Hepatocyte (in vitro differentiated cells): ENCODE data around the gene QSOX2.

ENCODE experiments used
- EZH2 ChIP-seq: fragments of 200-600 bp; sonication (generic); IDR thresholded peaks from 2 replicates; pipeline ENCODE4 v1.6.1; 2016; ENCODE audit warnings: antibody characterized with exemption, mild to moderate bottlenecking, borderline replicate concordance
- EZH2phosphoT487 ChIP-seq: fragments of 200-600 bp; sonication (generic); IDR thresholded peaks from one replicate; pipeline ENCODE4 v1.6.1; 2018; ENCODE audit warnings: antibody characterized with exemption, mild to moderate bottlenecking, low read depth, moderate library complexity; ENCODE audit not compliant: unreplicated experiment, severe bottlenecking
- TF ChIP-seq, protein P1 (sequence below): fragments of 200-600 bp; sonication (generic); IDR thresholded peaks from 2 replicates; pipeline ENCODE4 v1.5.1; 2016; ENCODE audit warnings: antibody characterized with exemption, mild to moderate bottlenecking; ENCODE audit not compliant: poor library complexity

DNA sequence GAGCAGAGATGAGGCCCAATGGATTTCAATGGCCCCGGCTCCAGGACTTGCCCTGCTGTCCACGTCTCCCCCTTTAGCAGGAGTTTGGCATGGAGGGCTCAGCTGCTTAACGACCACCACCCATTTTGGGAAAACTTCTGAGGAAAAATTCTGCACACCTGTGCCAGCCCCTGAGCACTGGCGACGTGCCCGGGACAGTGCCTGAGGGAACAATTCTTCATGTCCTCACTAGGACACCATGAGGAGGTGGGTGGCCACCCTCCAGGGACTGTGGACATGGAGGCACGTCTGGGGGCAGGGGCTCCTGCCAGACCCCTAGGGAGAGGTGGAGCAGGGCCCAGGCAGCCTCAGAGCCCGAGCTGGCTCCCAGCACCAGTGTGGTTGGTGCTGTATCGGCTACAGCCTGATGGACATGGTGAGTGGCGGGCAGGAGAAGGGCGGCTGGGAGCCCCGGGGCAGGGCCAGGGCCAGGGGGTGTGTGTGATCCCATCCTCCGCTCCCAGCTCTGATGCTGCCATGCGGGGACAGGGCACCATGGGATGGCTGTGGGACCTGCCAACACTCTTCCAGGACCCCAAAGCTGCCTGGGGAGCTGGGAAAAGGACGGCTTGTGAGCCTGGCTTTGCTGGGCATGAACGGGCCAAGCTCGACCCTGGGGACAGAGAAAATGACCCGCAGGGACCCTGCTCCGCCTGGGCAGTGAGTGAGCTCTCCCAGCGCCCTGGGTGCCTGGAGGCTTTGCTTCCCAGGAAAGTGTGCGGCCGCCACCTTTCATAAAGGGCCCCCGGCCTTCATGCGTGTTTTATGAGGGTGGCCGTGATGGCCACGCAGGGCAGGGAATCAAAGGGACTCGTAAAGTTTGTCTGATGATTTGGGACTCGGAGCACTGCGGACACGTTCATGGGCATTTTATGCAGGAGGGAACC lies 3.6 kb upstream of the QSOX2 start:
- TF ChIP-seq, protein P1, sequence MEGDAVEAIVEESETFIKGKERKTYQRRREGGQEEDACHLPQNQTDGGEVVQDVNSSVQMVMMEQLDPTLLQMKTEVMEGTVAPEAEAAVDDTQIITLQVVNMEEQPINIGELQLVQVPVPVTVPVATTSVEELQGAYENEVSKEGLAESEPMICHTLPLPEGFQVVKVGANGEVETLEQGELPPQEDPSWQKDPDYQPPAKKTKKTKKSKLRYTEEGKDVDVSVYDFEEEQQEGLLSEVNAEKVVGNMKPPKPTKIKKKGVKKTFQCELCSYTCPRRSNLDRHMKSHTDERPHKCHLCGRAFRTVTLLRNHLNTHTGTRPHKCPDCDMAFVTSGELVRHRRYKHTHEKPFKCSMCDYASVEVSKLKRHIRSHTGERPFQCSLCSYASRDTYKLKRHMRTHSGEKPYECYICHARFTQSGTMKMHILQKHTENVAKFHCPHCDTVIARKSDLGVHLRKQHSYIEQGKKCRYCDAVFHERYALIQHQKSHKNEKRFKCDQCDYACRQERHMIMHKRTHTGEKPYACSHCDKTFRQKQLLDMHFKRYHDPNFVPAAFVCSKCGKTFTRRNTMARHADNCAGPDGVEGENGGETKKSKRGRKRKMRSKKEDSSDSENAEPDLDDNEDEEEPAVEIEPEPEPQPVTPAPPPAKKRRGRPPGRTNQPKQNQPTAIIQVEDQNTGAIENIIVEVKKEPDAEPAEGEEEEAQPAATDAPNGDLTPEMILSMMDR, result no peak
- no peak for TF ChIP-seq EZH2phosphoT487
- TF ChIP-seq EZH2, result no peak
